DMS153 treated with DMSO at 0.1 percent for 48 hours (cell line): ENCODE measurements around the gene ANKDD1B.

Experiments
- DNase-seq: peaks from one replicate; lab custom pipeline; 2025; ENCODE audit not compliant: unreplicated experiment; lab: John Stamatoyannopoulos, UW

ANKDD1B gene

DNA sequence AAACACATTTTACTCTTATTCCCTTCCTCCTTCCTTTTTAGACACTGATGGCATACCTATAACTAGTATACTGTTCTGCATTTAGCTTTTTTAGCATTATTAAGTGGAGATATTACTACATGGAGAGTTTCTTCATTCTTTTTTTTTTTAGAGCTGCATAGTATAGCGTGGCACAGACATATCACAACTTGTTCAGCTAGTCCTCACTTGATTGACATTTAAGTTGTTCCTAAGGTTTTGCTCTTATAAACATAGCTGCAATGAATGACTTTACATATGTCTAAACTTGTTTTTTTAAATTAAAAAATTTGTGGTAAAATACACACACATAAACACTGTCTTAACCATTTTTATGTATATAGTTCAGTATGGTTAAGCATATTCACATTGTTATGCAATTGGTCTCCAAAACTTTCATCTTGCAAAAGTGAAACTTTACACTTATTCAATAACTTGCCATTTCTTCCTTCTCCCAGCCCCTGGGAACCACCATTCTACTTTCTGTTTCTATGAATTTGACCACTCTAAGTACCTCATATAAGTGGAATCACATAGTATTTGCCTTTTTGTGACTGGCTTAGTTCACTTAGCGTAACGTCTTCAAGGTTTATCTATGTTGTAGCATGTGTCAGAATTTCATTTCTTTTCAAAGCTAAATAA, 48.7 kb downstream of the ANKDD1B start:
- no peak for DNase-seq

DNA sequence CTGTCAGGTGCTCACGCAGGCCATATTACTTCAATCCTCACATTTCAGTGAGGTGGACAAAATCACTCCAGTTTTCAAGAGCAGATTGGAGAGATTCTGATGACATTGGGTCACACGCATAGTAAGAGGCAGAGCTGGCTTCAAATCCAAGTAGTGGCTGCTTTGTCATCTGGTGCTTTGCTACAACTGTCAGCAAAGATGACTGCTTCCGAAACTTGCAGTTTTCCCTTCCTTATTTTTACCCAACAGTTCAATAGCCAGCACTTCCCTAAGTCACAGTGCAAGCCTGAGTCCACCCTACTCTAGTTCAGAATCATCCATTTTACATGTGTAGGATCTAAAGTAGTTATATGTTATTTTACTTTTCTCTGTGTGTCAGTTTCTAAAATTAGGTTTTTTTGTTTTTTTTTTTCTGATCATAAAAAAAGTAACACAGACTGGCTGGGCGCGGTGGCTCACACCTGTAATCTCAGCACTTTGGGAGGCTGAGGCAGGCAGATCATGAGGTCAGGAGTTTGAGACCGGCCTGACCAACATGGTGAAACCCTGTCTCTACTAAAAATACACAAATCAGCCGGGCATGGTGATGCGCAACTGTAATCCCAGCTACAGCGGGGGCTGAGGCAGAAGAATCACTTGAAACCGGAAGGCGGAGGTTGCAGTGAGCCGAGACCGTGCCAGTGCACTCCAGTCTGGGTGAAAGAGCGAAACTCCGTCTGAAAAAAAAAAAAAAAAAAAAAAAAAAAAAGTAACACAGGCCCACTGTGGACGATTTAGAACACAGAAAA, 49.6 kb downstream of the ANKDD1B start:
- no peak for DNase-seq

DNA sequence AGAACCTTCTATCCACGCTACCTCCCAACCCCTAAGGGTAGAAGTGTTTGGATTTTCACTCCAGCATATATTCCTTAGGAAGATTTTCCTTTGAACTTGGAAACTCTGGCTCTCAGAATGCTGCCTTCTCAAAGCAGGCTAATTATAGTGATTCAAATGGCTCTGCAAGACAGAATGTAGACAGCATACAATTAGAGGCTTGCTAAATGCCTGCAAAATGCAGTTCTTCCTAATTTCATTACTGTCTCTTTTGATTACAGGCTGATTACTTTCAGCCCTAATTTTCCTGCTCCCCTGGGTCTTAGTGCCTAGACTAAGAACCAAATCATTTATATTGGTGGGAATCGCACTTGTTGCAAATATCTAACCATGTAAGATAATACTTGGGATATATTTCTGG, 50.8 kb downstream of the ANKDD1B start:
- no peak for DNase-seq

DNA sequence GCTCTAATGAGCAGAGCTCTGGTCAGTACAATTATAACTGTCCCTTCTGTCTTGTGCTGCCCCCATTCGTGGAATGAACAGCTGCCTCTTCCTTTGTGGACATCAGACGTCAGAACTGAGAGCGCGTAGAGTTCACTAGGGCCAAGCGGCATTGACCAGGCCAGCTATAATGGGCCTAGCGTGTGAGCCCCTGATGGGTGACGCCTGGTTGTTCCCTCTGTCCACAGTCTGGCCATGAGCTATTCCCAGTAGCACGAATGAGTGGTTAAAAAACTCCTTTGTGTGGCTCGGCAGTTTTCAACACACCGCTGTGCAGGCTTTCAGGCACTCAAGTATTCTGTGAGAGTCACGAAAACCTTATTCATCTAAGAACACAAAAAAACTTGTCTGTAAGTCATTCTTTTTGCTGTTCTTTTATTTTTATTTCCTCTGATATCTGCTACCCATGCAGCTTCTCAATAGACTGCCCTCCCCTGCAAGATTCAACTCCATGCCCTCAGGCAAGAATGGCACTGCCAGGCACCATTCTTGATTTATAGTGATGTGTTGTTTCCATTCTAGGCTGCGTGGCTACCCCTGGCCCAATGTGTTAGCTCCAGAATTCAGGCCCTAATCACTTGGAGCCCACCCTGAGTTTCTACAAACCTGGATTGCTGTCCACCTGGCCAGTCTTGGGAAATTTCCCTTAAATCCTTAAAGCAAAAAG, 52.5 kb downstream of the ANKDD1B start:
- no peak for DNase-seq

DNA sequence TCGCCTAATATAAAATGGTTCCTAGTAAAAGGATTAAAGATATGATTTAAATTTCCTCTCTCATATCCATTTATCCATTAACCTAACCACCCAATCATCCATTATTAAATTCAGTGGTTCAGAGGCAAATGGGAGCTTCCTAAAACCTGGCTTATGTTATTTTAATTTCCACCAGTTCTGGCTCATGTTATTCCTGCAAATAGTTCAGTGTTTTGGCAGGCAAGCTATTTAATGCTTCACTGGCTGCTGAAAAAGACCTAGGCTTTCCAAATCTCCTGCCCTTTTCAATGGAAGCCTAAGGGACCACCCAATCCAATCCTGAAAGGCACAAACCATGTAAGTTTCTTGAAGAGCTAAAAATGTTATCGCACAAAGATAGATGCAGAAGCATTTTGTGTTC, 53.7 kb downstream of the ANKDD1B start:
- DNase-seq = no peak

DNA sequence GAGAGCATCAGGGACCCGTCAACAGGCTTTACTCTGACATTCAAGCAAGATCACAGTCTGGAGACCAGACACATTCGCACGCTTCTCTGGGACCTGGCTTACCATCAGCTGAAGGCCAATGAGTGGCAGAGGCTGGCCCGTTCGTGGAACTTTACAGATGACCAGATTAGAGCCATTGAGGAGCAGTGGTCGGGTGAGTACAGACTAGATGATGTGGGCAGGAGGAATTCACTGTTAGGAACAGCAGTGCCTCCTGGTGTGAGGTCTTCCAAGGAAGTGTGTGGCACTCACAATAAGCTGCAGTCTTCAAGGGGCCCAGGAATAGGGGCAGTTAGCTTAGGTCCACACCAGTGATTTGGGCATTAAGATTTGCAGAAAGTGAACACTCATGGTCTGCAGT, 55.5 kb downstream of the ANKDD1B start:
- no peak for DNase-seq

DNA sequence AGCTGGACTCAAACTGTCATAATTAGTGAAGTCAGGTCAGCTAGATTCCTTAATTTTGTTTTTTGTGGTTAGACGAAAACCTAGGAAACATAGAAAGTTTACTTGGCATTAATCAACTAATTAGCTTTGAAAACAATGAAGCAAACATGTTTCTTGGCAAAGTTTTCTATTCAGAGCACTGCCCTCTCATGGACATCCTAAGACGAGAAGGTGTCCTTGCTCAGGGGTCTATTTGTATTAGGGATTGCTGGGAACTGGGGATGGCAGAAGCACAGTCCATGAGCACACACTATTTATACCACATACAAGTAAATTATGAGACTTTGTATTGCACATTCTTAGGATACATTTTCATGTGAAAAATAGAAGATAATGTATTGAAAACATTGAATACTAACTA, 56.3 kb downstream of the ANKDD1B start:
- no peak for DNase-seq

DNA sequence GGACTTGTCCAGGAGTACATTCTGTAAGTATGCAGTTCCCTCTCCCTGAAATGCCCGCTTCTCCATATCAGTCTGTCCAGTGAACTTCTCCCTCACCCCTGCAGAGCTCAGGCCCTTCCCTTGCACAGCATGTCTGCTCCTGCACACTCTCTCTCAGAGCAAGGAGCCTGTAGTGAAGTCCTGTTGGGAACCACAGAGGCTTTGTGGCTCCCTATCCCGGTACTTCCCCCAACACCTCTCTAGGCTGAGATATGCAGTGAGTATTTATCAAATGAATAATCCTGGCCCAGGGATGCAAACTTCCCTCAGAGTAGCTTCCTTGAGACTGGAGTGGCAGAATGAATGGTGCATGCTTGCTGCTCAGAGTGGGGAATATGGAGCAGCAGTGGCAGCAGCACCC, 57.2 kb downstream of the ANKDD1B start:
- no peak for DNase-seq

DNA sequence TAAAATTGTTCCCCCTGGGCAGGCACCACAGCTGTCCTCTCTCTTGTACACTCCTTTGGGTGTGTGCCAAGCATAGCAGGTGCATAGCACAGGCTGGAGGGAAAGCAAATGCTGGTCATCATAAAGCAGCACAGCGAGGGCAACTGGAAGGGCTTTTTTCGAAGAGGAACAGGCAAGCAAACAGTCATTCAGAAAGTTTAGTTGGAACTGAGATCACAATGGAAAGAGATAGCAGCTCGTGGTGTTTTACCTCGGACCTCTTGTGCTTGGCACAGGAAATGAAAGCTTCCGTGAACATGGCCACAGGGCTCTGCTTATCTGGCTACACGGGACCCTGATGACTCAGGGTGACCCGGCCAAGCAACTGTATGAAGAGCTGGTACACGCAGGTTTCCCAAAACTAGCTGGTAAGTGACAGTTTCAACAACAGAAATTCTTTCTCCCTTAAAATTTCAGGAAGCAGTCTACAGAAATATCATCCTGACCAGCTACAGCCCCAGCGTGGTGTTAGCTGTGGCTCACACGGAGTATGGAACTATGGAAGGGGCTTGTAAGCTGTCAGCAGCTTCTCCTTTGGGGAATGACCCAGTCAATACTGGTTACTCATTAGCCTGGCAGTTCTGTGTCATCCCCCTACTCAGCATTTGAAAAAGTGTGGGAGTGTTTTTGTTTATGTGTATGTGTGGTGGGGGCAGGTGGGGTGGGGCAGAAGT, 57.9 kb downstream of the ANKDD1B start:
- peak; percentile 14 for DNase-seq

DNA sequence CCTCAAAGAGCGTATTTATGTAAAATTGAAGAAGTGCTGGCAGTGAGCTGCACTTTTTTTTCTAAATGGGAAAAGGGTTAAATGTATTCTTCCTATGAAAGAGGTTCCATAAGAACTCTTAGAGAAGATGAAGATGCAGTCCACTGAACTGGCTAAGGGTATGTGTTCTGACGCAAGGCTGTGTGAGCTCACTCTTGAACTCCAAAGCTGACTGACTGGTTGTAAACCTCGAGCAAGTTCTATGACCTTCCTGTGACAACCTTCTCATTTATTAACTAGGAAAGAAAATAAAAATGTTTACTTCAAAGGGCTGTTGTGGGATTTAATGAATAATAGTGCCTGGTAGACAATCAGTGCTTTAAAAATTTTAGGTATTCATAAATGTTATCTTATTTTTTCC, 59.3 kb downstream of the ANKDD1B start:
- no peak for DNase-seq

DNA sequence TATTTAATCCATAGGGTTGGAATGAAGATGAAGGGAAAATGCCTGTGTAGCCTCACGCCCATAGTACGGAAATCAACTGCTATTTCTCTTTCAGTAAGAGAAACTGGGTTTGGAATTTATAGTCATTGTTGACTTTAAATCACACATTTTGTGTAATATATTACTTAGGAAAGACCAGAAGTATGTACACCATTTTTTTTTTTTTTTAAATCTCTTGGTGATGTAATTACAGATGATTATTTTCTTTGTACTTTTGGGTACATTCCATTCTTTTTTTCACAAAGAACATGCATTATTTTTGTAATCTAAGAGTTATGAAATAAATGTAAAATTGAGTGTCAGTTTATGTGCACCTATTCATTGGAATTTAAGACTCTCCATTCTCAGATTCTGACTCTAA, 60.3 kb downstream of the ANKDD1B start:
- no peak for DNase-seq

DNA sequence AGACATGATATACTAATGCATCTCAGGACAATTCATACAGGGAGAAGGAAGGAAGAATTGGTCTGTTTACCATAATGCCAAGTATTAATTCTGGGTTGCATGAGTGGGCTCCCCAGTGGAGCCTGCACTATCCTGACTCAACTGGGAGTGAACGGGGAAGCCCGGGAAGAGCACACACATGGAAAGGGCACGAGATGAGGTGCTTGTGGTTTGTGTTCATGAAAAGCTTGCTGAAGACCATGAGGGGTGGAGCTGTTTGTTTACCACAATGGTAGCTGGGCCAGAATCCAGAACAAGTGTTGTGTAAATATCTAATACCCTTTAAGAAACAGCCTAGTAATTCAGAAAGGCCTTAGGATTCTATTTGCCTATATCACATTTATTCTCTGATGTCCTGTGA, 61.4 kb downstream of the ANKDD1B start:
- peak; percentile 0 for DNase-seq

DNA sequence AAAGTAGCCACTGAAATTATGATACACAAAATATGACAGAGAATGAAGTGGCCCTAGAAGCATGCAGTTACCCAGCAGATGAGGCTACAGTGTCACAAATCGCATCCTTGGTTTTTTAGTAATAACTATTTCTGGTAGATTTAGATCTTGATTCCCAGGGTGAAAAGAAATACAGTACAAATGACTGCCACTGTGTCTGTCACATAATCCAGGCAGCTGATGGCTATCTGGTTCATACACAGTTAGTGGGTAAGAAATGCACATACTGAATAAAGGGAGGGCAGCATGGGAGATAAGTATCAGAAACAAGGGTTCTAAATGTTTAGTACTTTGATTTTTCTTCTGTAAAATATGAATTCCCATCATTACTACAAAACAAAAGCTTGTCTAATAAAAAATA, 64.5 kb downstream of the ANKDD1B start:
- no peak for DNase-seq

DNA sequence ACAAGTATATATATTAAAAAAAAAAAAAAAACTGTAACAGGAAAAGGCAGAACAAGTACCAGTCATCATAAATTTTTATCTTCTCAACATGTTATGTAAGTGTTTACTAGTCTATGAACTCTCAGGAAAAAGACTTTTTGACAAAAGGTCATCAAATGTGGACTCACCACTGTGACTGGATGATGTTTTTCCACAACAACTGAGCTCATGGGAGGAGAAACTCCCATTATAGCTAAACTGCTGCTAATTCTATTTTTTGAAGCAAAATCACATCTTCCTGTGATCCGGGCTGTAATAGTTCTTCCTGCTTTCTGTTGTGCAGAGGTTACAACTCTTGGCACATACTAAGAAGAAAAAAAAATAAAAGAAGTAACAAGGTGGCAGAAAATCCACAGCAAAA, 66.4 kb downstream of the ANKDD1B start:
- no peak for DNase-seq

DNA sequence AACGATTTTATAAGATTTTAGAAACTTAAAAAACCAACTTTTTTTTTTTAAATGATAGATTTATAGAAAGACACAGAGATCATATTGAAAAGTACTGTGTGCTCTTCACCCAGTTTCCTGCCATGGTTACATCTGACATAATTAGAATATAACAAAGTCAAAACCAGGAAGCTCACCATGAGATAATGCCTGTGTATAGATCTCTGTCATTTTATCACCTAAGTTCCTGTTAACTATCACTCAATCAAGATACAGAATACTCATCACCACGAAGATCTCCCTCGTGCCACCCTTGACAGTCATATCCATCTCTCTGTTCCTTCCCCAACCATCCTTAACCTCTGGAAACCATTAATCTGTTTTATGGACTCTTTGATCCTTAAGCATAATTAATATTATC, 66.9 kb downstream of the ANKDD1B start:
- no peak for DNase-seq

DNA sequence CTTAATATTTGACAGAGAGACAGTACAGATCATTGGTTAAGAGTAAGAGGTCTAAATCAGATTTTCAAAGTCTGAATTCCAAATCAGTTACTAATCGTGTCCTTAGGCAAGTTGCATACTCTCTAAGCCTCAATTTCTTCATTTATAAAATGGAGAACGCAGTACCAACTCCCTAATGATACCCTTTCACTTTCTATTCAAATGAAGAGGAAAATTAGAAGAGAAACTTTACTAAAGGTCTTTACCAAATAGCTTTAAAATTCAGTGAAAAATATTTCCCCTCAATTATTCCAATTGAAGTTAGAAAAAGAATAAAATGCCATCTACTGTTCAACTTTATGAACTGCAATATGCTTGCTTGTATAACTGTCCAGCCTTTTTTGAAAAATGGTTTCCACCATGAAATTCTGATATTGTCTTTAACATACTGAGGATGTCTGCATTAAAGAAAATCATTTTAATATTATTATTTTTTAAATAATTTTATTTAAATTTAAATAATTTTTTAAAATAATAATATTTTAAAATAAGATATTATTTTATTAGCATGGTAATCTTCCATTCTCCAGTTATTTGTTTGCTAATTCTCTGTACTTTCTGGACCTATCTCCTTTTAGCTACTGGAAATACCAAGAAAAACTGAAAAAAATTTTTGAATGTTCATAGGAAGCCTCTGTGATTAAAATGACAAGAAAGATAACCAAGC, 70.0 kb downstream of the ANKDD1B start:
- DNase-seq = peak; percentile 2

DNA sequence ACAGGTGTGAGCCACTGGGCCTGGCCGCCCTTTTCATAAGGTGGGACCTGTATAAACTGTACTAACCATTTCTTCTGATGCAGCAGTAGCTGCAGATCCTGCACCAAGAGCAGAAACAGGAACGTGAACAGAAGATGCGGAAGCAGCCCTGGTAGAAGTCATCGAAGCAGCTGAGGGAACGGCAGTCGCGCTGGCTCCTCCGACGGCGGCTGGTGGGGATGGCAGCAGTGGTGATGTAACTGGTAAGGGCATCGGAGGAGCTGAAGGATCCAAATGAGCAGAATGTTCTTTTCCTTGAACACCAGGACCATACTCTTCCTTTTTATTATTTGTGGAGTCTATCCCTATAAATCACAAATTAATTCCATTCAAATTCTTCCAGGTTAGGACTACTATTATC, 73.9 kb downstream of the ANKDD1B start:
- DNase-seq = no peak

DNA sequence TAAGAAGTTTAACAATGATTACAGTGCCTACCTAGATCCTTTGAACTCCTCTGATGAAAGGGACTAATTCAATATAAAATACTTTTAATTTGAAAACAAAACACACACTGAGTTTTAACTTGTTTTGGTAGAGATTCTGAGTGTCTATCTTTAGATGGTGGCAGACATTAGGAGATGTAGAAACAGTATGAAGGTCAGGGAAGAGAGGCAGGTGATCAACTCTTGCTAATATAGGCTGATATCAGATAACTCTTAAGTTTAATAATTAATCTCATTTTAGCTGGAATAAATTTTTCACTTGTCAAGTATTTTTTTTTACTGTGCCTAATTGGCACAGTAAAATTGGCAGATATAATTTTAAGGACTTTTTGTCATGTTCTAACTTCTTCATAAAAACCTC, 75.2 kb downstream of the ANKDD1B start:
- DNase-seq = no peak

DNA sequence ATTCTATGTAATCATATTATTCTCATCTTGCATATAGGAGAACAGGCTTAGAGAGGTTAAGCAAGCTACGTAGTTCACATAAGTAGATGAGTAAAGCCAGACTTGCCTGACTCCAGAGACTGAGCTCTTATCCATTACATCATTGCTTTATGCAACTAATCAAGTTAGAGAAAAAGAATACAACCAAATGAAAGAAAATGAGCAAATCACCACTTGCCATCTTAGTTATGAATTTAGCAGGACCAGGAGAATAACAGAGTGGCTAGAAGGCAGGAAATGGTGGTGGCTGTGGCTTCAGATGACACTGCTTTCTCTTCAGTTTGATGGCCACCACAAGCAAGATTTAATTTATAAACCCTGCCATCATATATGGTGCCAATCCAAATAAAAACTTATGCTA, 79.4 kb downstream of the ANKDD1B start:
- no peak for DNase-seq

DNA sequence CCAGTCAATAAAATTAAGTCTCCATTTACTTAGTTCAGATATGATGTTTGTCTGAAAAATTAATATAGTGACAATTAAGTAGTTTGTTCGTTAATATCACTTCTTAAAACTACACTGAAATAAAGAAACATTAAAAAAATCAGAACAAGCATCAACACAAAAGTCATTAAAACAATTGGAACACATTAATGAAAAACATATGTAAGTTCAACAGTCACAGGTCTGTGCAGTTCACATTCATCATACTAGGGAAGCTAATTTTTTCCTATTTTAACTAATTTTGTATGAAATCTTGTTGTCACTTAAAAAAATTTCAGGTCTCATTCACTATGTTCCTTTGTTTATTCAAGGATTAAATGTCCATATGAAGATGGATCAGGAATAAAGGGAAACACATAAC, 83.5 kb downstream of the ANKDD1B start:
- no peak for DNase-seq
